Kidney (tissue), 14 donors: ENCODE results near the gene COBL. TPM values are rescaled to one million over a fixed set of nuclear protein-coding genes. Genes with fewer than 3 reads are reported as not detected.

ENCODE experiments used
- DNase-seq, 5 donors: peaks; one replicate each; pipeline ENCODE4 v3.0.0-alpha.2; 2013 to 2020
- FAIRE-seq: peaks from 2 replicates; lab custom pipeline; 2012; peaks lifted over from hg19 to GRCh38; lab: Jason Lieb, UNC
- H3K27ac ChIP-seq, 2 donors: one replicate each; pipeline ENCODE4 v1.7.0; 2013; ENCODE audit warnings: low read depth in 2 of 2, low read length in 2 of 2, inconsistent platforms in 1 of 2
- H3K27me3 ChIP-seq: one replicate; pipeline ENCODE4 v1.7.1; 2013; ENCODE audit warnings: low read length, inconsistent platforms; ENCODE audit not compliant: control insufficient read depth, insufficient read depth
- H3K36me3 ChIP-seq, 3 donors: one replicate each; pipeline versions ENCODE4 v1.7.0 to v1.7.1; 2013; ENCODE audit warnings: low read length in 3 of 3, control low read depth in 1 of 3, inconsistent platforms in 1 of 3; ENCODE audit not compliant: insufficient read depth in 3 of 3, control insufficient read depth in 2 of 3
- H3K4me1 ChIP-seq, 3 donors: one replicate each; pipeline versions ENCODE4 v1.7.0 to v1.7.1; 2013; ENCODE audit warnings: low read length in 3 of 3, inconsistent platforms in 1 of 3, low read depth in 1 of 3; ENCODE audit not compliant: control insufficient read depth in 2 of 3, insufficient read depth in 2 of 3
- H3K4me3 ChIP-seq, 3 donors: one replicate each; pipeline versions ENCODE4 v1.7.0 to v1.8.1; 2013; ENCODE audit warnings: low read length in 3 of 3, control low read depth in 1 of 3, inconsistent platforms in 1 of 3
- H3K9ac ChIP-seq, 3 donors: one replicate each; pipeline versions ENCODE4 v1.7.0 to v1.7.1; 2013; ENCODE audit warnings: low read length in 3 of 3, control low read depth in 1 of 3, inconsistent platforms in 1 of 3
- H3K9me3 ChIP-seq, 3 donors: one replicate each; pipeline versions ENCODE4 v1.7.0 to v1.7.1; 2013; ENCODE audit warnings: low read length in 3 of 3, control low read depth in 1 of 3, inconsistent platforms in 1 of 3; ENCODE audit not compliant: control insufficient read depth in 2 of 3, insufficient read depth in 1 of 3
- intact Hi-C: fragments of 100-400 bp; cut with DNase I; formaldehyde crosslinking; loops from one replicate; pipeline ENCODE4 v1.11.1; 2022
- polyA plus RNA-seq: library from polyadenylated mRNA; stranded (reverse); fragments of 350-450 nt; fragmentation: Illumina TruSeq; extraction: RNeasy Lipid Tissue Mini Kit (QIAGEN cat#74804); gene quantifications from one replicate; pipeline ENCODE4 v1.2.3, GENCODE V29; 2014; ENCODE audit warnings: low read depth, low replicate concordance; ENCODE audit not compliant: insufficient read depth
- total RNA-seq: library from RNA; stranded (reverse); fragmentation: NEBNext Ultra II Directional; extraction: Animal tissue kit (Norgen Biotek cat#: 25700); gene quantifications from one replicate; pipeline ENCODE4 v1.2.1, GENCODE V29; 2021
- TF ChIP-seq, protein P1 (sequence below): IDR thresholded peaks from 3 replicates; pipeline ENCODE4 v1.5.1; 2012; ENCODE audit warnings: mild to moderate bottlenecking, moderate library complexity, borderline replicate concordance; ENCODE audit not compliant: insufficient read depth; ENCODE audit errors: extremely low read depth
- donor health status: control.
- donor health status: control.
- donor health status: control.
- donor health status: control.
- donor health status: control.
- donor health status: DM: yes; HTN: yes; CAD: no.
- donor health status: Normal renal cell carcinoma (clear cell type).

COBL gene
- total and polyA plus RNA-seq, 2 donors from 2014 or later: 9.8 to 42.7 TPM

DNA sequence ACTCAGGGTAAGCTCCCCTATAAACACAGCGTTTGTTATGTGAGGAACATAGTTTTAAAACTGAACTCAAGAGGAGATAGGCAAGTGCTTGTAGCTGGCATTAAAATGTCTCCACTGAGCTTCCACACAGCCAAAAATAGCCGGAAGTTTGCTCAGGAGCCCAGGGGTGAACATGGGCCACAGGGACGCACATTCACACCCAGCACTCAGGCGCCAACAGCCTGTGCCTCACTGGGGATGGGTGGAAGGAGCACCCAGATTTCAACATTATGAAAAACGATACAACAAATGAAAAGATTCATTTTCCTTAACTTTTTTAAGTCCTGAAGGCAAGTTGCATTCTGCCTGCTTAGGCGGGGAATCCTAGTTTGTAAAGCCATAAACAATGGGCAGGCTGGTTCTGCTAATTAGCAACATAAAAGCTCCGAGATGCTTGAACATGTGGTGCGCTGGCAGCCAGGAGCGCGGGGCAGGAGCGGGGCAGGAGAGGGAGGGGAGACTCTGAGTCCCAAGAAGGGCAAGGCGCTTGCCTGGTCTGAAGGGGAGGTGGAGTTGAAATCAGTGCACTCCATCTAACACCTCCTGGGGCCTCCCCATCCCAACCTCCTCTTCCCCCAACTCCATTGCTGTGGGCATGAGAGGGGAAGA is 235.9 kb downstream of the COBL start:
- Histone ChIP-seq H3K9me3 (no peaks in the 10 kb centered on the region), H3K27me3 (no peaks in the 10 kb centered on the region), H3K4me3 (no peak overlapping the region), H3K36me3 (peaks cover 0 to 16% (median 0%) of the 10 kb centered on the region in 3 donors), H3K27ac (no peak overlapping the region), H3K9ac (no peak overlapping the region), H3K4me1 (no peaks in the 10 kb centered on the region)
- no peak for FAIRE-seq
- TF ChIP-seq, protein P1, sequence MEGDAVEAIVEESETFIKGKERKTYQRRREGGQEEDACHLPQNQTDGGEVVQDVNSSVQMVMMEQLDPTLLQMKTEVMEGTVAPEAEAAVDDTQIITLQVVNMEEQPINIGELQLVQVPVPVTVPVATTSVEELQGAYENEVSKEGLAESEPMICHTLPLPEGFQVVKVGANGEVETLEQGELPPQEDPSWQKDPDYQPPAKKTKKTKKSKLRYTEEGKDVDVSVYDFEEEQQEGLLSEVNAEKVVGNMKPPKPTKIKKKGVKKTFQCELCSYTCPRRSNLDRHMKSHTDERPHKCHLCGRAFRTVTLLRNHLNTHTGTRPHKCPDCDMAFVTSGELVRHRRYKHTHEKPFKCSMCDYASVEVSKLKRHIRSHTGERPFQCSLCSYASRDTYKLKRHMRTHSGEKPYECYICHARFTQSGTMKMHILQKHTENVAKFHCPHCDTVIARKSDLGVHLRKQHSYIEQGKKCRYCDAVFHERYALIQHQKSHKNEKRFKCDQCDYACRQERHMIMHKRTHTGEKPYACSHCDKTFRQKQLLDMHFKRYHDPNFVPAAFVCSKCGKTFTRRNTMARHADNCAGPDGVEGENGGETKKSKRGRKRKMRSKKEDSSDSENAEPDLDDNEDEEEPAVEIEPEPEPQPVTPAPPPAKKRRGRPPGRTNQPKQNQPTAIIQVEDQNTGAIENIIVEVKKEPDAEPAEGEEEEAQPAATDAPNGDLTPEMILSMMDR: no peak
- DNase-seq: peak in 1 of 5 donors; percentile 26
- intact Hi-C loops: no loop called here

DNA sequence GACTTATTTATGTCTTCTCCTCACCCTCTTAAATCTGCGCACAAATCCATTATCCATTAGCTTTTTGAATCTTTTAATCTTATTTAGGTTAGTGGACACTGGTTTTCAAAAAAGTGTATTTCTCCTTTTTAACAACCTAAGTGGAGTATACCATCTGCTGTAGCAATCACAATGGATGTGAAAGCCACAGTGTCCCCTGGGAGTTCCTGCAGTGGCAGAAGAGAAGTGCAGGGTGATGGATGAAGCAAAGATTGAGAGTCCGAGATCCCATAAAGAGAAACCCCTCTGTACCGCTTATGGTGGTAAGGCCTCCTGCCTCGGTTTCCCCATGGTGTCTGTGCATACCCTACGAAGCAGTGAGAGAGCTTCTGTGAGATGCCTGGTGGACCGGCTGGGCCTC is 236.4 kb downstream of the COBL start:
- Histone ChIP-seq H3K27ac (no peak overlapping the region), H3K27me3 (no peaks in the 10 kb centered on the region), H3K4me3 (no peak overlapping the region), H3K9me3 (no peaks in the 10 kb centered on the region), H3K4me1 (no peaks in the 10 kb centered on the region), H3K36me3 (peaks cover 0 to 16% (median 0%) of the 10 kb centered on the region in 3 donors), H3K9ac (no peak overlapping the region)
- DNase-seq: no peak
- TF ChIP-seq, protein P1: no peak
- no peak for FAIRE-seq
- intact Hi-C loops: no loop called here

DNA sequence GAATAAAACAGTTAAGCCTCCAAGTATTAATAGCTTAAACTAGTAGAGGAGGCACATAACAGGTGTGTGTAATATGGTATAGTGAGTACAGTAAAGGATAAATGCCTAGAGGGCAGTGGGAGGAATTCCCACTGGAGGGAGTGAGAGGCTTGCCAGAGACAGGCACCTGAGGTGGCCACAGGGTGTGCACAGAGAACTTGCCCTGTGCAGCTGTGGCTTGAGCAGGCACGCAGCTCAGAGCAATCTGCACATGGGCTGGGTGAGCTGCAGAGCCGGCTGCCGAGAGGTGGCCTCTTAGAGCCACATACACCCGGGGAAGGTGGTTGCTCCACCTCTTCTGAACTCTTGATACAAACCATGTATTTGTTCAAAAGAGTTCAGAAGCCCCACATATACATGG is 237.1 kb downstream of the COBL start:
- H3K36me3 ChIP-seq: peaks cover 0 to 16% (median 0%) of the 10 kb centered on the region in 3 donors
- no peak overlapping the region for H3K4me3 ChIP-seq
- H3K4me1 ChIP-seq: no peaks in the 10 kb centered on the region
- TF ChIP-seq, protein P1: no peak
- DNase-seq (no peak), FAIRE-seq (no peak)
- no peak overlapping the region for H3K27ac ChIP-seq
- H3K9me3 ChIP-seq: no peaks in the 10 kb centered on the region
- H3K9ac ChIP-seq: no peak overlapping the region
- intact Hi-C loops: no loop called here
- H3K27me3 ChIP-seq: no peaks in the 10 kb centered on the region

DNA sequence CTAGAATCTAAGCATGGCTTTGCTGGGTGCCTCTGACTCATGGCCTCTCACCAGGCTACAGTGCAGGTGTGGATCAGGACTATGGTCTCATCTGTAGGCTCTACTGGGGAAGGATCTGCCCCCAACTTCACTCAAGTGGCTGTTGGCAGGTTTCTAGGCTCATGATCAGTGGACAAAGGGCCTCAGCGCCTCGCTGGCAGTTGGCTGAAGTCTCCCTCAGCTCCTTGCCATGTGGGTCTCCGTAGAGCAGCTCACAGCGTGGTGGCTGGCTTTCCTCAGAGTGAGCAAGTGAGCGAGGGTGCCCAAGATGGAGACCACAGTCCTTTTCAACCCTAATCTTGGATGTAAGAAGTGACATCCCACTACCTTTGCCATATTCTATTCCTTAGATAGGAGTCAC is 238.0 kb downstream of the COBL start:
- TF ChIP-seq, protein P1: no peak
- H3K4me1 ChIP-seq: no peaks in the 10 kb centered on the region

More for the DNA sequence above, 238.0 kb downstream of the COBL start:
- H3K36me3 ChIP-seq: peaks cover 0 to 13% (median 0%) of the 10 kb centered on the region in 3 donors
- DNase-seq (no peak), FAIRE-seq (no peak)
- H3K9me3 ChIP-seq: no peaks in the 10 kb centered on the region
- intact Hi-C loops: no loop called here
- H3K27me3 ChIP-seq: no peaks in the 10 kb centered on the region
- H3K27ac ChIP-seq: no peak overlapping the region
- no peak overlapping the region for H3K9ac ChIP-seq
- H3K4me3 ChIP-seq: no peak overlapping the region
